PC-3 (cell line): ENCODE measurements around the gene USHBP1.

Source experiments
- CTCF ChIP-seq: fragments of 300-600 bp; sonication (generic); conservative IDR thresholded peaks from 2 replicates; pipeline ENCODE4 v1.5.1; 2017; ENCODE audit warnings: antibody characterized with exemption, low read depth, mild to moderate bottlenecking, low read length
- EZH2 ChIP-seq: fragments of 300-600 bp; sonication (generic); IDR thresholded peaks from one replicate; pipeline ENCODE4 v1.6.1; 2017; ENCODE audit warnings: antibody characterized with exemption, mild to moderate bottlenecking, low read length; ENCODE audit not compliant: unreplicated experiment
- EZH2phosphoT487 ChIP-seq: fragments of 300-600 bp; sonication (generic); IDR thresholded peaks from 2 replicates; pipeline ENCODE4 v1.6.1; 2018; ENCODE audit warnings: mild to moderate bottlenecking, antibody characterized with exemption, low read length, borderline replicate concordance

- TF ChIP-seq CTCF = no peak
- no peak for TF ChIP-seq EZH2phosphoT487
- TF ChIP-seq EZH2 = no peak
These were observed 14.9 kb upstream of the USHBP1 start for GRCh38 chr19:17279436-17279835.
